OCI-LY3 (cell line): ENCODE measurements around the gene TMEM9B.
"Not testable (repeated sequence)": the region's sequence is repeated elsewhere in the genome, so short reads cannot be mapped to it uniquely, and the experiment has no call there.

Experiments
- H2AFZ ChIP-seq: fragments of 200-600, 300-600 bp; shearing (Covaris generic); 2 replicates; pipeline ENCODE4 v1.6.0; 2014; ENCODE audit warnings: antibody characterized with exemption, low read depth, low read length
- H3K27ac ChIP-seq: fragments of 200-600, 300-600 bp; sonication (generic); 2 replicates; pipeline ENCODE4 v1.5.1; 2014; ENCODE audit warnings: mild to moderate bottlenecking, low read length, moderate library complexity, mixed read lengths
- H3K27me3 ChIP-seq: fragments of 200-600, 300-600 bp; sonication (generic); 2 replicates; pipeline ENCODE4 v1.6.1; 2014; ENCODE audit warnings: low read depth, low read length, mixed read lengths
- H3K36me3 ChIP-seq: fragments of 200-600, 300-600 bp; sonication (generic); replicated peaks from 2 replicates; pipeline ENCODE3; 2014; ENCODE audit warnings: low read depth, low read length, mixed read lengths
- H3K4me1 ChIP-seq: fragments of 300-600, 200-600 bp; sonication (generic); 2 replicates; pipeline ENCODE4 v1.6.1; 2014; ENCODE audit warnings: low read length, mixed read lengths
- H3K4me2 ChIP-seq: fragments of 200-600, 300-600 bp; sonication (generic); 2 replicates; pipeline ENCODE4 v1.6.1; 2014; ENCODE audit warnings: low read length, mixed read lengths
- H3K4me3 ChIP-seq: fragments of 300-600, 200-600 bp; sonication (generic); 2 replicates; pipeline ENCODE4 v1.5.1; 2014; ENCODE audit warnings: antibody characterized with exemption, mild to moderate bottlenecking, low read length, moderate library complexity
- H3K79me2 ChIP-seq: fragments of 300-600, 200-600 bp; shearing (Covaris generic); 2 replicates; pipeline ENCODE4 v1.6.1; 2014; ENCODE audit warnings: mild to moderate bottlenecking, low read length, mixed read lengths
- H3K9ac ChIP-seq: fragments of 300-600, 200-600 bp; shearing (Covaris generic); 2 replicates; pipeline ENCODE4 v1.6.0; 2014; ENCODE audit warnings: mild to moderate bottlenecking, low read length, moderate library complexity
- H3K9me3 ChIP-seq: fragments of 200-600, 300-600 bp; shearing (Covaris generic); 2 replicates; pipeline ENCODE4 v1.6.1; 2014; ENCODE audit warnings: low read length, mixed read lengths; ENCODE audit not compliant: insufficient read depth
- H4K20me1 ChIP-seq: fragments of 200-600, 300-600 bp; sonication (generic); 2 replicates; pipeline ENCODE4 v1.6.1; 2016; ENCODE audit warnings: low read length, mixed read lengths; ENCODE audit not compliant: insufficient read depth
- EZH2phosphoT487 ChIP-seq: fragments of 200-600 bp; shearing (Covaris generic); IDR thresholded peaks from 2 replicates; pipeline ENCODE4 v1.6.1; 2018; ENCODE audit warnings: antibody characterized with exemption, mixed run types, low read depth
- TF ChIP-seq, protein P1 (sequence below): fragments of 200-600, 300-600 bp; sonication (generic); IDR thresholded peaks from 2 replicates; pipeline ENCODE4 v1.5.1; 2014; ENCODE audit warnings: antibody characterized with exemption, low read length, low read depth

The TMEM9B gene

GRCh38 chr11:8985462-8985861, 21.2 kb upstream of the TMEM9B start:
- TF ChIP-seq, protein P1, sequence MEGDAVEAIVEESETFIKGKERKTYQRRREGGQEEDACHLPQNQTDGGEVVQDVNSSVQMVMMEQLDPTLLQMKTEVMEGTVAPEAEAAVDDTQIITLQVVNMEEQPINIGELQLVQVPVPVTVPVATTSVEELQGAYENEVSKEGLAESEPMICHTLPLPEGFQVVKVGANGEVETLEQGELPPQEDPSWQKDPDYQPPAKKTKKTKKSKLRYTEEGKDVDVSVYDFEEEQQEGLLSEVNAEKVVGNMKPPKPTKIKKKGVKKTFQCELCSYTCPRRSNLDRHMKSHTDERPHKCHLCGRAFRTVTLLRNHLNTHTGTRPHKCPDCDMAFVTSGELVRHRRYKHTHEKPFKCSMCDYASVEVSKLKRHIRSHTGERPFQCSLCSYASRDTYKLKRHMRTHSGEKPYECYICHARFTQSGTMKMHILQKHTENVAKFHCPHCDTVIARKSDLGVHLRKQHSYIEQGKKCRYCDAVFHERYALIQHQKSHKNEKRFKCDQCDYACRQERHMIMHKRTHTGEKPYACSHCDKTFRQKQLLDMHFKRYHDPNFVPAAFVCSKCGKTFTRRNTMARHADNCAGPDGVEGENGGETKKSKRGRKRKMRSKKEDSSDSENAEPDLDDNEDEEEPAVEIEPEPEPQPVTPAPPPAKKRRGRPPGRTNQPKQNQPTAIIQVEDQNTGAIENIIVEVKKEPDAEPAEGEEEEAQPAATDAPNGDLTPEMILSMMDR: no peak
- no peak for TF ChIP-seq EZH2phosphoT487
- Histone ChIP-seq H3K4me3 (no peak overlapping the region), H3K36me3 (no peaks in the 10 kb centered on the region), H4K20me1 (no peaks in the 10 kb centered on the region), H3K27ac (no peak overlapping the region), H2AFZ (no peak overlapping the region), H3K4me2 (no peak overlapping the region), H3K9me3 (no peaks in the 10 kb centered on the region), H3K9ac (no peak overlapping the region), H3K4me1 (no peaks in the 10 kb centered on the region), H3K79me2 (no peaks in the 10 kb centered on the region), H3K27me3 (no peaks in the 10 kb centered on the region)

GRCh38 chr11:8983552-8983951, 19.3 kb upstream of the TMEM9B start:
- H2AFZ ChIP-seq: no peak overlapping the region
- TF ChIP-seq, protein P1: no peak
- no peak for TF ChIP-seq EZH2phosphoT487
- H3K4me2 ChIP-seq: no peak overlapping the region
- H3K27ac ChIP-seq: no peak overlapping the region
- H3K4me3 ChIP-seq: no peak overlapping the region
- no peak overlapping the region for H3K9ac ChIP-seq
- no peaks in the 10 kb centered on the region for H3K27me3 ChIP-seq
- H3K36me3 ChIP-seq: no peaks in the 10 kb centered on the region
- no peaks in the 10 kb centered on the region for H4K20me1 ChIP-seq
- H3K4me1 ChIP-seq: no peaks in the 10 kb centered on the region
- H3K79me2 ChIP-seq: no peaks in the 10 kb centered on the region
- no peaks in the 10 kb centered on the region for H3K9me3 ChIP-seq

- no peak overlapping the region for H2AFZ ChIP-seq
- H3K4me2 ChIP-seq: no peak overlapping the region
- H3K9me3 ChIP-seq: no peaks in the 10 kb centered on the region
- H3K27me3 ChIP-seq: no peaks in the 10 kb centered on the region
- no peak for TF ChIP-seq EZH2phosphoT487
- TF ChIP-seq, protein P1: no peak
- no peaks in the 10 kb centered on the region for H3K4me1 ChIP-seq
- H3K79me2 ChIP-seq: no peaks in the 10 kb centered on the region
- no peak overlapping the region for H3K27ac ChIP-seq
- no peaks in the 10 kb centered on the region for H4K20me1 ChIP-seq
- H3K9ac ChIP-seq: no peak overlapping the region
- H3K36me3 ChIP-seq: no peaks in the 10 kb centered on the region
- H3K4me3 ChIP-seq: no peak overlapping the region
Measured at GRCh38 chr11:8980485-8980884, 16.2 kb upstream of the TMEM9B start.

DNA sequence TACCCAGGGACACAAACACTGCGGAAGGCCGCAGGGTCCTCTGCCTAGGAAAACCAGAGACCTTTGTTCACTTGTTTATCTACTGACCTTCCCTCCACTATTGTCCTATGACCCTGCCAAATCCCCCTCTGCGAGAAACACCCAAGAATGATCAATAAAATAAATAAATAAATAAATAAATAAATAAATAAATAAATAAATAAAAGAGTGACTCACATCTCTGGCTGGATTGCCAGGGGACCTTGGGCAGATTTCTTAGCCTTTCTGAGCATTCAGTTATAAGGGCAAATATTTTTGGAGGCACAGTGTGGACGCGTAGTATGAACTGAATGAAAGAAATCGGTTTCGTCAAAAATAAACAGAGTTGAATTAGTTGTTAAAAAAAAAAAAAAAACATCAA, 15.1 kb upstream of the TMEM9B start:
- H4K20me1 ChIP-seq, H3K79me2 ChIP-seq, H3K4me1 ChIP-seq, H3K36me3 ChIP-seq, H3K4me3 ChIP-seq, H2AFZ ChIP-seq, H3K27ac ChIP-seq, H3K9me3 ChIP-seq, H3K9ac ChIP-seq, H3K27me3 ChIP-seq, H3K4me2 ChIP-seq: not testable (repeated sequence)

GRCh38 chr11:8973121-8973520, 8.9 kb upstream of the TMEM9B start:
- Histone ChIP-seq H3K4me1 (no peaks in the 10 kb centered on the region), H3K9me3 (no peaks in the 10 kb centered on the region), H3K79me2 (no peaks in the 10 kb centered on the region), H3K36me3 (no peaks in the 10 kb centered on the region), H3K27me3 (no peaks in the 10 kb centered on the region), H4K20me1 (no peaks in the 10 kb centered on the region), H3K27ac (no peak overlapping the region), H3K4me2 (no peak overlapping the region), H2AFZ (no peak overlapping the region), H3K4me3 (no peak overlapping the region), H3K9ac (no peak overlapping the region)
- TF ChIP-seq, protein P1: no peak
- no peak for TF ChIP-seq EZH2phosphoT487
